Coronary artery (tissue), 2 donors: ENCODE data around the gene INKA1.

Experiments
- DNase-seq: peaks from one replicate; pipeline ENCODE4 v3.0.0-alpha.2; 2017; ENCODE audit warnings: low spot score
- H3K27ac ChIP-seq, 2 donors: fragments of 200-600 bp; sonication (generic); one replicate each; pipeline ENCODE4 v1.5.1; 2016 to 2019
- H3K4me3 ChIP-seq: fragments of 200-600 bp; sonication (generic); 2 replicates; pipeline ENCODE4 v1.5.1; 2016; ENCODE audit warnings: mild to moderate bottlenecking, moderate library complexity
- CTCF ChIP-seq: fragments of 200-600 bp; sonication (generic); IDR thresholded peaks from one replicate; pipeline ENCODE4 v1.5.1; 2019; ENCODE audit warnings: antibody characterized with exemption

Gene INKA1

GRCh38 chr3:49802719-49803464 lies at the start of gene INKA1:
TSS of gene INKA1 (plus strand) at chr3:49803261. CDS start at chr3:49803393, 132 bp downstream.
- peak; percentile 90 for TF ChIP-seq CTCF
- peak within 1 kb of the TSS; percentile 93 for H3K4me3 ChIP-seq
- peak within 1 kb of the TSS; percentile 89 to 98 for H3K27ac ChIP-seq
- peak; percentile 89 for DNase-seq

GRCh38 chr3:49754536-49754935 lies 48.5 kb upstream of the INKA1 start:
- DNase-seq: no peak
- TF ChIP-seq CTCF: no peak
- no peak overlapping the region for H3K4me3 ChIP-seq
- no peak overlapping the region for H3K27ac ChIP-seq

GRCh38 chr3:49756036-49756435 lies 47.0 kb upstream of the INKA1 start:
- no peak for DNase-seq
- no peak for TF ChIP-seq CTCF
- Histone ChIP-seq H3K4me3 (no peak overlapping the region), H3K27ac (no peak overlapping the region)

- Histone ChIP-seq H3K27ac (no peak overlapping the region), H3K4me3 (no peak overlapping the region)
- no peak for DNase-seq
- TF ChIP-seq CTCF: no peak
Observed at GRCh38 chr3:49757197-49757596, 45.9 kb upstream of the INKA1 start.

GRCh38 chr3:49759226-49759625 lies 43.8 kb upstream of the INKA1 start:
- H3K27ac ChIP-seq: no peak overlapping the region
- TF ChIP-seq CTCF: no peak
- H3K4me3 ChIP-seq: no peak overlapping the region
- no peak for DNase-seq

GRCh38 chr3:49761661-49762060 lies 41.4 kb upstream of the INKA1 start:
- H3K27ac ChIP-seq: no peak overlapping the region
- H3K4me3 ChIP-seq: no peak overlapping the region
- no peak for TF ChIP-seq CTCF
- no peak for DNase-seq

- DNase-seq: no peak
- H3K27ac ChIP-seq: no peak overlapping the region
- TF ChIP-seq CTCF: no peak
- no peak overlapping the region for H3K4me3 ChIP-seq
Observed at GRCh38 chr3:49763981-49764380, 39.1 kb upstream of the INKA1 start.
